Stimulated activated naive CD8-positive, alpha-beta T cell treated with anti-CD3 and anti-CD28 coated beads, Interleukin-15, Interleukin-2, amounts not matched to agents 100 U/mL and 50 U/mL, for 24 hours (primary cell): ENCODE data around the gene LAMP5.

ENCODE experiments used
- ATAC-seq: fragments of 150-1000 bp; cut with Tn5 transposase; one replicate; pipeline ENCODE4 v1.10.0; 2021
- DNase-seq: peaks from one replicate; pipeline ENCODE4 v3.0.0; 2021

LAMP5 gene

DNA sequence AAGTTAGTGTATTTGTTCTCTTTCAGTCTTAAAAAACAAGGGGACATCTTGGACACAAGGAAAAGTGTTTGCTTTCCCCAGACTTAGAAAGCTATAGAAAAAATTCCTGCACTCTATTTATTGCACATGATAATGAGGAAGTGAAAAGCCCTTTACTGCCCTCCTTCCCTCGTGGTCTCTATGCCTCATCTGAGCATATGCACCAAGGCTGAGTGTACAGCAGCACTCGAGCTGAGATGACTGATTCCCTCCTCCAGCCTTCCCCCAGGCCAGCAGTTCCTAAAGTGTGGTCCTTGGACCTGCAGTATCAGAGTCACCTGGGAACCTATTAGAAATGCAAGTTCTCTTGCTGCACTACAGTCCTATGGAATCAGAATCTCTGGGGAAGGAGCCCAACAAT, 14.3 kb upstream of the LAMP5 start:
- peak; percentile 19 for ATAC-seq
- no peak for DNase-seq

GRCh38 chr20:9501473-9501872, 12.9 kb upstream of the LAMP5 start:
- ATAC-seq (no peak), DNase-seq (no peak)

DNA sequence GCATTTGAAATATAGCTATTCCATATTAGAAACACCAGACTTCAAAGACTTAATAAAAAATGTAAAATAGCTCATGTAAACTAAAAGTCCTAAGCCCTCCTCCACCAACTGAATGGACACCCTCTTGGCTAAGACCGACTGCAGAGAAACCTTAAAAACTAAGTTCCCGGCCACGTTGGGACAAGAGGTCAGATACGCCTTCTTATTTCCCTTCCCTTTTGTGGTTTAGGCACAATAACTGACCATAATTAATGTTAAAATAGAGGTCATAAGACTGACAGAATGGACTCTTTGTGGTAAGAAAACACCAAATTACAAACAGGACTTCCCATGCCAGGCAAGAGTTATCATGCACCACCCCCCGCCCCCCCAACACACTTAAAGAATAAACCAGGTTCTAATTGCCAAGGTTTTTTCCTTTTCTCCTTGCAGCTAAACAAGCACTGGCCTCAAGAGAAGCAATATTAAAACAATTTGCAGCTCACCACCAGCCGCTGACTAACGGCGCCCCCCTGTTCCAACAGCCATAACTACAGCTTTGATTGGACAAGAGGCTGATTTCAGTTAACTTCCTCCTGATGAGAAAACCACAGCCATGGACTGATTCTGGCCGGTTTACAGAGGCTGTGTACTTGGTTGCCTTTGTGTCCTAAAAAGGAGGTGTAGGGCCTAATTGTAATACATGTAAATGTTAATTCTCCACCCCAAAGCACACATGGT, 10.7 kb upstream of the LAMP5 start:
- ATAC-seq (no peak), DNase-seq (no peak)

GRCh38 chr20:9506280-9506821, 8.0 kb upstream of the LAMP5 start:
- no peak for ATAC-seq
- no peak for DNase-seq

GRCh38 chr20:9506964-9507369, 7.4 kb upstream of the LAMP5 start:
- DNase-seq, result no peak
- no peak for ATAC-seq

DNA sequence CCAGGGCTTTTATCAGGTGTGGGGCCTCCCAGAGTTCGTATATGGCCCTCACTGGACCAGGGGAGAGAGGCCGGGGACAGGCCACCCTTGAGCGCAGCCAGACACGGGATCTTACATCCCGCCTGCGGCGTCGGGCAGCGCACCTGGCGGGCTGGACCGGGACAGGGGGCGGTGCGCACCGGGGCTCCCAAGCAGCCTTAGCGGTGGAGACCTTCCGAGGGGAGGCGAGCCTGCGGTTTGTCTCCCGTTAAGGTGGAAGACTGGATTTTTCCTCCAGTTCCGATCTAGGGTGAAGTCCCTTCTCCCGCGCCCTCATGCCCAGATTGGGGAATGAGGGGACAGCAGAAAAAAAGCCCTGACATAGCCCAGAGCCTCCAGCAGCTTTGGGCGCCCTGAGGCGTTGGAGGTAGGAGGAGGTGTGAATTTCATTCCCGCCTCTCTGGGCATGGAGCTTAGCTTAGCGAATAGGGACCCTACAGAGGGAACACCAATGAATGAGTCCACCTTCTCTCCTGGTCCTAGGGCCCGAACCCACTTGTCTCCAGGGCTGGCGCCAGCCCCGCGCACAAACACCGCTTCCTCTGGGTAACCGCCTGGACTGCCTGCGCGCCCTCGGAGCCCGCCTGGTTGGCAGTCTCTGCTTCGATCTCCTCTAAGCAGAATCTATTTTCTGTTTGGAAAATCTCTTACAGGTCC, 6.7 kb upstream of the LAMP5 start:
- no peak for DNase-seq
- ATAC-seq, result no peak

DNA sequence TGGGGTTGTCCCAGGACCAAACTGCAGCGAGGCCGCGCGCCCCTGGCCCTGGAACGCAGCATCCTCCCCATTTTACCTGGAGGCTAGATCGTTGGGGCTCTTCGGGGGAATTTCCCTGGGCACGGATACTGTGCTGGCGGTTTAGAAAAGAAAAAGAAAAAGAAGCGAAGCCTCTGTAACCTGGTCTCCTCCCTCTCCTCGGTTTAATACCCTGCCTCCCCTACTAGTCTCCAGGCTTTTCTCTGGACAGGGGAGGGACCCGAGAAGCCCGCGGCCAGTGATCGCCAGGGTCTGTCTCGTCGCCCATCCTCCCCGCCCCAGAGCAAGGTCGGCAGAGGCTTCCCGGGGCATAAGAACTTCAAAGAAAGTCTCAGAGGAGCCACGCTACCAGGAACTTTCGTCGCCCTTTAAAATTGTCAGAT, 6.1 kb upstream of the LAMP5 start:
- no peak for DNase-seq
- no peak for ATAC-seq

- DNase-seq (no peak), ATAC-seq (no peak)
These were observed 5.7 kb upstream of the LAMP5 start for GRCh38 chr20:9508696-9509178.

- no peak for DNase-seq
- ATAC-seq, result no peak
These were observed 5.1 kb upstream of the LAMP5 start for GRCh38 chr20:9509246-9509645.

DNA sequence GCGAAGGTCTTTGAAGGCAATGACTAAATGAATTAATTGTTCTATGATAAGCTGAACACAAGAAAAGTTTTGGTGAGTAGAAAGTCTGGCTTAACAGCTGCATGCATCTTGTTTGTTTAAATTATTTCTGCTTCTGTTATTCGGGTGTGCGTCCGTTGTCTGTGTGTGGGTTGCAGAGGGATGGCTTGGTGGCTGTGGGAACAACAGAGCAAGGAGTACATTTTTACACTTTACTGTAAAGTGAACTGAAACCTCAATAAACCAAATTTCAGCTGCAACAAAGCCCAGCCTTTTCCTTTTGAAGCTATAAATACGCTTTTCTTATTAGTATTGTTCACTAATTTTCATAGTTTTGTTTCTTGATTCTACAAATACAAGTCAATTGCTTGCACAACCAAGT, 3.5 kb upstream of the LAMP5 start:
- no peak for ATAC-seq
- DNase-seq, result no peak

- ATAC-seq (no peak), DNase-seq (no peak)
These were observed 324 bp upstream of the LAMP5 start for GRCh38 chr20:9514072-9514460.

DNA sequence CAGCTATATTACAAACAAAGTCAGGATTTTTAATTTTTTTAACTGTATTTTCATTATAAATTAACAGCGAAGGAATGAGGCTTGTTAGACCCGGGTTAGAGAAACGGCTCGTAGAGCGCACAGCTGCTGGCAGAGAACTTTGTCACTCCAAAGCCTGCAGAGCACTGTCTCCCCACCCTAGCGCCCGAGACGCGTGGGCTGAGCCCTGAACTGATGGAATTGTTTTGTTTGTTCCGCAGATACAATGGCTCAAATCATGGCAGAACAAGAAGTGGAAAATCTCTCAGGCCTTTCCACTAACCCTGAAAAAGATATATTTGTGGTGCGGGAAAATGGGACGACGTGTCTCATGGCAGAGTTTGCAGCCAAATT, 810 bp downstream of the LAMP5 start:
- DNase-seq (no peak), ATAC-seq (no peak)

DNA sequence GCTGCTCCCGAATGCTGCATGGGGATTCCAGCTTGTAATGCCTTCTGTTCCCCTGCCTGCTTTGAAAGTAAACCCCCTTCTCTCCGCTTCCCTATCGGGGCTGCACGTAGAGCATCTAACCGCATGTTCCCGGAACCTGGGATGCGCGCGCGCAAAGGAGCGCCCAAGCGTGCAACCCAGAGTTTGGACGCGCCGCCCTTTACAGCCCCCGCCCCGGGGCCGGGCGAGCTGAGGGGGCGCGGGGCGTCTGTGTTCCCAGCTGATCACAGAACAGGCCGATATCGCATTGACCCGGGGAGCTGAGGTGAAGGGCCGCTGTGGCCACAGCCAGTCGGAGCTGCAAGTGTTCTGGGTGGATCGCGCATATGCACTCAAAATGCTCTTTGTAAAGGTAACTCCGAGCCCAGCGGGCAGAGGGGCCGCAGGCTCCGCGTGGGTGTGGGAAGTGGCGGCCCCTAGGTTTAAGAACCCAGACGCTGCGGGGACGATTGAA, 1.4 kb downstream of the LAMP5 start:
- DNase-seq, result no peak
- no peak for ATAC-seq

GRCh38 chr20:9516234-9516871, 2.0 kb downstream of the LAMP5 start:
- DNase-seq (no peak), ATAC-seq (no peak)

DNA sequence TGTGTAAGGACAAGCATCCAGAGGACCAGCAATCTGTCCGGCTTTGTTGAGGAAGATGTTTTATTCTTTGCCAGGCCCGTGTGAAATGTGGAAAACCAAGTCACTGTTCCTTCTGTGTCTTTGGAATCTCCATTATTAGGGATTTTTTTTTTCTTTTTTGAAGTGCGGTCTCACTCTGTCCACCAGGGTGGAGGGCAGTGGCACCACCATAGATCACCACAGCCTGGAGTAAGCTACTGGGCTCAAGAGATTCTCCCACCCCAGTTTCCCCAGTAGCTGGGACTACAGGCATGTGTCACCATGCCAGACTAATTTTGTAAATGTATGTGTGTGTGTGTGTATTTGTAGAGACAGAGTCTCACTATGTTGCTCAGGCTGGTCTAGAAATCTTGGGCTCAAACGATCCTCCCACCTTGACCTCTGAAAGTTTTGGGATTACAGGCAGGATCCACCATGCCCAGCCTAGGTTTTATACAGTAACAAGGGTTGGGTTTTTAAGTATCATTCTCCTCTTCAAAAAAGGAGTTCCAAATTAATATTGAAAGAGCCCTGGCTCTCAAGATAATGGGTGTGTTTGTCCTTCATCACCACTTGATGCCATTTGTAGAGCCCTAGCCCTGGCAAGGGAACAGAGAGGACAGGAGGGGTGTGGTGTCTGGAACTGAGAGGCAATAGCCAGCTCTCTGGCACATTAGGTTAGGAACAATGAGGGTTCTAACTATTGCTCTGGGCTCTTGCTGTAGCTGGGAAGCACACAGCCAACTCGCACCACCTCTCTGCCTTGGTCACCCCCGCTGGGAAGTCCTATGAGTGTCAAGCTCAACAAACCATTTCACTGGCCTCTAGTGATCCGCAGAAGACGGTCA, 3.1 kb downstream of the LAMP5 start:
- no peak for DNase-seq
- ATAC-seq, result no peak

DNA sequence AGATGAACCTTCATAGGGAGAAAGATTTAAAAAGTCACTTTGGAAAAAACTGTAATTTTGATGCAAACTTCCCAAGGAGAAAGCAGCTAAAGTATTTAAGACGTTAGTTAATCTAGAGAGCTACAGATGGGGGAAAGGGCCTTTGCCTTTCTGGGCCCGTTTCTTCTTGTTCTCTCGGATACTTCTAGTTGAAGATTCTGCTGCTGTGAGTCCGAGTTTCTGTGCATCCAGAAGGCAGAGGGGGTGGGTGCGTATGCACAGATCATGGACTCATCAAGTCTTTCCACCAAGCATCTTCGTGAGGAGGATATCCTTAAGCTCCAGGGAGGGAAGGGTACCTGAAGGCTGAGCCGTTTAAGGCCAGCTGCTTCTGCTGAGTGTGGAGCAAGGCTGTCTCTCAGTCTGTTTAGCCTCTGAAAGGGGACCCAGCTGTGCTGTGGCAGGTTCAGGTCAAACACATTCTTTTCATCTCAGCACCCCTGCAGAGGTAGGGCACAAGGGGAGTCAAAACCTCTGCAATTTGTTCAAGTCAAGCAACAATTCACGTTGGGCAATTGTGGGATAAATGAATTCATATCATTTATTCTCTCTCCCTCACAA, 4.3 kb downstream of the LAMP5 start:
- ATAC-seq, result no peak
- no peak for DNase-seq

- no peak for DNase-seq
- no peak for ATAC-seq
These were observed 5.7 kb downstream of the LAMP5 start for GRCh38 chr20:9520086-9520485.

- ATAC-seq (no peak), DNase-seq (no peak)
These were observed 9.2 kb downstream of the LAMP5 start for GRCh38 chr20:9523636-9524035.

GRCh38 chr20:9531581-9531980, 17.2 kb downstream of the LAMP5 start:
- ATAC-seq, result no peak
- DNase-seq, result no peak

GRCh38 chr20:9532069-9532838, 17.9 kb downstream of the LAMP5 start:
- ATAC-seq (no peak), DNase-seq (no peak)

DNA sequence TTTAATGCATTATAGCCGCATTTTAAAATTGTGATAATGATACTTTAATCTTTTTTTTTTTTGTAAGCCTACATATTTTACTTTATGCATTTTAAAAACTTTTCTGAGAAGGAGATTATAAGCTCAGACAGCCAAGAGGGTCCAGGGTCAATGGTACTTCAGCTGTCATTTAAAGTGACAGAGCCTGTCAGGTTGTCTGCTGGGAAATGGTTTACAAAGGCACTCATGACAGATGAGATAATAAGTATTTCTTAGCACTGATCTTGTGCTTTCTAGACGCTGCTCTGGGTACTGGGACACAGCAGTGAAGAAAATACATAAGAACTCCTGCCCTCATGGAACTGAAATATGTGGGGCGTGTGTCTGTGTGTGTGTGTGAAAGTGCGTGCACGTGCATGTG, 19.6 kb downstream of the LAMP5 start:
- DNase-seq (no peak), ATAC-seq (no peak)
